COR-L47 (cell line): ENCODE results near the gene CPO.
"Not testable (repeated sequence)": the region's sequence is repeated elsewhere in the genome, so short reads cannot be mapped to it uniquely, and the experiment has no call there.

Experiments used
- DNase-seq: peaks from one replicate; lab custom pipeline; 2025; lab: John Stamatoyannopoulos, UW

Gene CPO, protein sequence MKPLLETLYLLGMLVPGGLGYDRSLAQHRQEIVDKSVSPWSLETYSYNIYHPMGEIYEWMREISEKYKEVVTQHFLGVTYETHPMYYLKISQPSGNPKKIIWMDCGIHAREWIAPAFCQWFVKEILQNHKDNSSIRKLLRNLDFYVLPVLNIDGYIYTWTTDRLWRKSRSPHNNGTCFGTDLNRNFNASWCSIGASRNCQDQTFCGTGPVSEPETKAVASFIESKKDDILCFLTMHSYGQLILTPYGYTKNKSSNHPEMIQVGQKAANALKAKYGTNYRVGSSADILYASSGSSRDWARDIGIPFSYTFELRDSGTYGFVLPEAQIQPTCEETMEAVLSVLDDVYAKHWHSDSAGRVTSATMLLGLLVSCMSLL

DNA sequence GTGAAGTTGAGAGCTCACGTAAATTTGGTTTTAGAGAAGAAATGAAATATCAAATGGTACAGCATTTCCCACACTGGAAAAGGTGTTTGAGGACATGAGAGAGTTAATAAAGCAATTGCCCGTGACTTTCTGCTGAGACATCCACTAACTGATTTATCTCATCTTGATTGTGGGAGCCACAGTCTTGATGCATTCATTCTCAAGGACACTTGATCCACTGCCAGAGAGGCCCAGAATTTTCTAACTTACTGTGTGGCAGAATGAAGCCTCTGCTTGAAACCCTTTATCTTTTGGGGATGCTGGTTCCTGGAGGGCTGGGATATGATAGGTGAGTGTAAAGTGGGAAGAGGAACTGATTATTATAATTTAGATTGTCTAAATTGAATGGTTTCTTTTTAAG lies at the start of gene CPO:
Gene CPO, plus strand, starts transcription at position 179 of the 400 bp plus-strand sequence. Its CDS starts 82 bp downstream, at position 261.
- DNase-seq, result no peak

DNA sequence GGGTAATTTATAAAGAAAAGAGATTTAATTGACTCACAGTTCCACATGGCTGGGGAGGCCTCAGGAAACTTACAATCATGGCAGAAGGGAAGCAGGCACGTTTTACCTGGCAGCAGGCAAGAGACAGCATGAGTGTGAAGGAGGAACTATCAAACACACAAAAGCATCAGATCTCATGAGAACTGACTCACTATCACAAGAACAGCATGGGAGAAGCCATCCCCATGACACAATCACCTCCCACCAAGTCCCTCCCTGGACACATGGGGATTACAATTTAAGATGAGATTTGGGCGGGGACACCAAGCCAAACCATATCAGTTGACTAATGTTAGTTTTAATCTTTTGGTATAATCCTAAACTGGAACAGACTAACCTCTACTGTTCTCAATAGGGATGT lies 49.1 kb upstream of the CPO start:
- no peak for DNase-seq

DNA sequence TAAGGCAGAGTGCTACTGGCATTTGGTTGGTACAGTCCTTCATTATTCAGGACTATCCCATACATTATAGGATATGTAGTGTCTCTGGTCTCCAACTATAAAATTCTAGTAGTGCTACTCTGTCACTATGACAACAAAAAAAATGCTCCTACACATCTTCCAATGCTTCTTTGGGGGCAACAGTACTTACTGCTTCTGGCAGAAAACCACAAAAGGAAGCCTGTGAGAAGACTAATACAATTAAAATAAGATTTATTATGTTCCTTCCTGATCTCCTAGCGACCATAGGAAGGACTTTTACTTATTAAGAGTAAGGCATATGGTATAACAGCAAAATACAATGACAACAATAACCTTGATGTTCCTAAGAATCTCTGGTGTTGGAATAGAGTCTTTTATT lies 48.4 kb upstream of the CPO start:
- no peak for DNase-seq

DNA sequence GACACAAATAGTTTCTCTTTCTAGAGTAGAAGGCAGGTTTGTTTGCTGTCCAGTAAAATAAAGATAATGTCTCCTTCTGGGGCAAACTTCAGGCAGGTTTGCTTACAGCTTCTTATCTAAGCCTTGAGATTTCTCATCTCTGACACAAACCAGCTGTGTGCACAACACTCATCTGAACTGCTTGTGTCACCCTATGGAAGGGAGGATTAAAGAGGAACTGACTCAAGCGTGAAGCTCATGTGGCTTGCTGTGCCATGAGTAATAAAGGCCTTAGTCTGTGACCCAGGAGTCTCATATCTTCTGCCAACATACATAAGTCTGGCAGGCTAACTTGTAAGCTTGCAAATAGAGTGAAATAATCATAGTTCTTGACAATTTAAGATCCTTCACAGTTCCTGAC lies 24.2 kb upstream of the CPO start:
- no peak for DNase-seq

DNA sequence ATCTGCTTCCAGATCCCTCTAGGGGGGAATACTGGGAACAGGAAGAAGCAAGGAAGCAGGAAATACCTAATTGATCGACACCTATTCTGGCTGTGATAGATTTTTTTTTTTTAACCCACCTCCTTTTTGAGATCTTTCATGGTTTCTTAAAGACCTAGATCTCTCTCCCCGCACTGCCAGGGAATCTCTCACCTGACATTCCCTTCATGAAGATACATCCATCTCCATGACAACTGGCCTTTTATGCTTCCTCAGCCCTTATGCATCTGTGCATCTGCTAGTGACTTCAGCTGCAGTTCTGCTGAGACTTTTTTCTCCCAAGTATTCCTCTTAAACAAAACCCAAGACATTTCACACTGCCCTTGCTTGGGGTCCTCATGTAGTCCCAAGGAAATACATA lies 21.1 kb upstream of the CPO start:
- no peak for DNase-seq

DNA sequence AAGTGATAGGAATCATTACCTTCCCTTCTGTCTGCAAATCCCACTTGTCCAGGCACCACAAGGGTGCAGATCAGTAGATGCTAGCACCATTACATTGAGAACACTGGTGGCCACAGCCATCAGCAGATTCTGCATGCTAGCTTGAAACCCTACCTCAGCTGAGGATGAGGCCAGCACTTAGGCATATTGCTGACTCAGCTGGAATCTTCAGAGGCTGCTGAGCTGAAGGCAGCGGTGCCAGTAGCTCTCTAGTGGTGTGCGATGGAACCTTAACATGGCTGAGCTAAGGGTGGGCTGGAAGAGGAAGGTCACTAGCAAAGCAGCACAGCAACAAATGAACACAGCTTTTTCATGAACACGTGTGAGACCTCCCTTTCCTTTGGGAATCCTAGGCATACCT lies 19.0 kb upstream of the CPO start:
- no peak for DNase-seq

DNA sequence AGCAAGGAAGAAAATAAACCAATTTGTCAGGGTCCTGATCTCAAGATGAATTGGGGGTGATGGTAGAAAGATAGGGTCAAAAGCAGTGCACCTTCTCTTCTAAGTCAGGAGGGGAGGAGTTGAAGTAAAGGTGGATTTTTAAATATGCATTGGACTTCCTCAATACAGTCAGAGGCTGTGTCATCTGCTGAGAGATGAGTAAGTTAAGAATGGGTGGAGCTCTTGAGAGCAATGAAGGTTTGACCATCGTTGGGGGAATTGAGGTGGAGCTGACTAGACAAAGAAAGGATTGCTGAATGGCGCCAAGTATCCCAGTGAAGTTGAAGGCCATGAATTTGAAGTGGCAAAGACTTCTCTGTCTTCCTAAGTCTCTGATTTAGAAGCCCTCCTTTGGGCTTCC lies 18.4 kb upstream of the CPO start:
- DNase-seq, result no peak

DNA sequence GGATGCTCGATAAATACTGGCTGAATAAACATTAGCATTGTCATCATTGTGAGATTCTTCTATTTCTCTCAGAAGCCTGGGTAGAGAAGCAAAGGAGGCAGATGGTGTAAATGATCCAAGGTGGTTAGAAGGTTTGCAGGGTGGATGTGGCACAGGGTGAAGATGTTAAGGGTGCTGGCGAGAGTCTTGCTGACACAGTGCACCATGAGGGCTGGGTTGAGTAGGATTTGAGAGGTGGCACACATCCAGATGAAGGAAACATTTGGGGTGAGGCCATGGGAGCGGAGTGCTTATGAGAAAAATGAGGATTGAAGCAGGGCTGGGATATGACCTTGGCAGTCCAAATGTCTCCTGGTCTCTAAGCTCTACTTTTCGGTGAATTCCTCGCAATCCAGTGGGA lies 17.8 kb upstream of the CPO start:
- DNase-seq, result no peak

DNA sequence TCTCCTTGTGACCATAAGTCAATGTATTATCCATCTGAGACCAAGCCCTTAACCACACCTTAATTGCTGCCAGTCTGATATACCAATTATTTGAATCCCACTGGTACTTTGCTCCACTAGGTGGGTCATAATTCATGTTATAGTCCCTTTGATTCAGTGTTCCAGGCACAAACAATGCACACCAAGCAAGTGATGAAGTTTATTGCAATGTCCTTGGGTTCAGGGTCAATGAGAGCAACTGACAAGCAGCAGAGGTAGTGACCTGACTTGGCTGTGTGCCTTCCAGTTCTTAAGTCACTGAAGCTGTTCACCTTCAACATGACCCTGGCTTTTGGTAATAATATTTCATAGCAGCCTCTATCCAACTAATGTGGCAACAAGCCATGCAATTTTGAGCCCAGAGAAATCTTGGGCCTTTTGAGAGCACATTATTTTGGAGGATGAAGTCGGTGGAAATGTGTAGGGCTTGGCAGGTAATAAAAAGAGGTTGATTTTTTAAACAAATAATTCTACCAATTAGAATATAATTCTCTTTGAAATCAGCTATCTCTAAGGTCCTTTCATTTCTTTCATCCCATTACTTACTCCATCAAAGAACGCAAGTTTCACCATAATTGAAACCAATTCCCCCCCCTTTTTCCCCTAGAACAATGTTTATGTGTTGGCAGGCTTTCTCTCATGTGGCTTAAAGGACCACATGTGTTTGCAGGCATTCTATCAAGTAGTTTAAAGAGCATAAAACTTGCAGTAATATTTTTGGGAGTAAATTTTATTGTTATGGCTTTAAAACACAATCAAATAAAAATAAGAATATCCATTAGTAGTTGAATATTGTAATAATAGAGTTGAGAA lies 3.1 kb upstream of the CPO start:
- DNase-seq, result no peak

DNA sequence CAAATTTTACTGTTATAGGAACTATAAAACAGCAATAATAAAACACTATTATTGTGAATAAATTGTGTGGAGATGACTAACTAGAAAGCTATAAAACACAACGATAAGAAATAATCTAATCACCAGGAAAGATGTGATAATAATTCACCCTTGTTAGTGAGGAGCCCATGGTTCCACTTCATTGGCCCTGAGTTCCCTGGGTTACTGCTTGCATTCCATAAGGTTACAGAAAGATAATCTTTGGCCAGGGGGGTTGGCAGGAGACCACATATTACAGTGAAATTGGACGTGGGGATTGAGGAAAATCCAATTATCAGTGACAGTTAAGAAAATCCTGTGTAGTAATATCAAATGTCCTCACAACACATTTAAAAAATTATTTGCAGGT lies 2.5 kb upstream of the CPO start:
- DNase-seq, result no peak

DNA sequence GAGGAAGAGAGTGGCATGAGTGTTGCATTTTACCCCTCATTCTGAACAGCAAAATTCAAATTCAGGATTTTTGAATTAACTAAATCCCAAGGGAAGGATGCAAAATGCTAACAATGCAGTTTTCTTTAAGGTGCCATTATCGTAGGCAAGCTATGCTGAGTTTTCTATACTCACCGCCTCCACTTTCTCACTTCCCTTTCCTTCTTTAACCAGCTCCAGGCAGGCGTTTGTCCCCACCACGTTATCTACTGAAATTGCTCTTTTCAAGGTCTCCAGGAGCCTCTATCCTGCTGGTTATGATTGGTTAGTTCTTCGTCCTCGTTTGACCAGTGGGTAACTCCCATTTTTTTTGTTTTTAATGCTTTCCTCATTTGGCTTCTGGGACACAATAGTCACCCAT lies 1.8 kb upstream of the CPO start:
- no peak for DNase-seq

DNA sequence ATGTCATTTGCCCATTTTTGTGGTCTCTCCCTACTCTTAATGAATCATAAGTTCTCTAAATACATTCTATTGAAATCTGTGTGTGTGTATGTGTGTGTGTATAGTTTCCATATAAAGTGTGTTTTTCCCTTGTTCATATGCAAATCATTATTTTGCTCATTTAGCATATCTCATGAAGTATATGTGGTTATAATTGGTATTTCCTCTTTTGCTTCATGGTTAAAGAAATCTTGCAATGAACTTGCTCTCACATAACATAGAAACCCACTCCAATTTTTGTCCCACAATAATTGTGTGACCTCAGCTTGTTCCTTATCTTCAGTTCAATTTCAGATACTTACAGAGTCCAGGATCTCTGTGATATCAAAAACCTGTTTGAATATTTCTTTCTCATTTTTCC lies 1.2 kb downstream of the CPO start:
- no peak for DNase-seq

DNA sequence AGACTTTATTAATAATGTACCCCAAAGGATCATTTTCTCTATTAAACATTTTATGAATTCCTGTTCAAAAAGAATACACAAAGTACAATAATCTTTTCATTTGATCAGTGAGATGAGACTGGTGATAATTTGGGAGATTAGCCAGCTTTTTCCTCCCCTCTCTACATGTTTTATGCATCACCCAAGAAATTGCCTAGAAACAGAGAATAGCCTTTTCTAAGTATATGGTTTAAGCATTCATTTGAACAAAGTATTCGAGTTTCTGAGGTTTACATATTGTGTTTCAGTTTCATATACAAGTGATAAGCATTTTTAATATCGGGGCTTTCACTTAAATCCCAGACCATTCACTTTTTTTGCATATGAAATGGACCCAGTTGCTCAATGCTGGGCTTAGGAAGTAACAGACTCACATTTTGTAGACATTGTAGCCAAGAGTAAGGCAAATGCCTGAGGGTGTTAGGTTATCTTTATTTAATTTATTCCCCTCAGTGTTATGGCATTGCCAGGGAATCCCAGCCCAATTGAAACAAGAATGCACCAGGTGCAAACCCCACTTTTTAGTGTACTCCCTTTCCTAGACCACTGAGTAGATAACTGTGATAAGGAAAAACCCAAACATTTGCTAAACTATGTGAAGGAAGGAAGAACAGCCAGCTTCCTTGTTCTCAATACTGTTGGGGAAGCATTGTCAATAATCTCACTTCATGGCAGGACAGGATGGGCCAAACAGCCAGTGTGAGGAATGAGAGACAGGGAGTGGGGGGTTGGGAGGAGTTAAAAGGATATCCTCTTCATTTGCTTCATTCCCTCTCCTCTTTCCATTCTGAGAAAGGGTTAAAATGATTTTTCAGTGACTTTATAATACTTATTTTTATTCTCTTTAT lies 3.5 kb downstream of the CPO start:
- DNase-seq, result no peak

DNA sequence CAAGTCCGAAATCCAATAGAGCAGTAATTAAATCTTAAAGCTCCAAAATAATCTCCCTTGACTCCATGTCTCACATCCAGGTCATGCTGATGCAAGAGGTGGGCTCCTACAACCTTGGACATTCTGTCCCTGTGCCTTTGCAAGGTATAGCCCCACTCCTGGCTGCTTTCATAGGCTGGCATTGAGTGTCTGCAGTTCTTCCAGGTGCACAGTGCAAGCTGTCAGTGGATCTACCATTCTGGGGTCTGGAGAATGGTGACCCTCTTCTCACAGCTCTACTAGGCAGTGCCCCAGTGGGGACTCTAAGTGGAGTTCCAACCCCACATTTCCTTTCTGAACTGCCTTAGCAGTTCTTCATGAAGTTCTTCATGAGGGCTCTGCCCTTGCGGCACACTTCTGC lies 14.1 kb downstream of the CPO start:
- DNase-seq, result not testable (repeated sequence)

DNA sequence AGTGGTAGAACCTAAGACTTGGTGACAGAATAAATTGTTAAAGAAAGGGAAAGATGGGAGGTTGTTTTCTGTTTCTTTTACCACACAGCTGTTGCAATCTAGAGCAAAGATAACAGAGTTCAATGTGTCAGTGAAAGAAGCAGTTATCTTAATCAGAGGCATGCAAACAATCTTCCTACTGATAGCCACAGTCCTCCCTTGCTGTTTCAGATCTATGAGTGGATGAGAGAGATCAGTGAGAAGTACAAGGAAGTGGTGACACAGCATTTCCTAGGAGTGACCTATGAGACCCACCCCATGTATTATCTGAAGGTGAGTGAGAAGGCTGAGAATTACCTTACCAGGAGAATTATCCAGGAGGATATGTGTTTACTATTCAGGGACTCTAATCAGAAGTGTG lies 15.9 kb downstream of the CPO start:
- DNase-seq, result no peak

DNA sequence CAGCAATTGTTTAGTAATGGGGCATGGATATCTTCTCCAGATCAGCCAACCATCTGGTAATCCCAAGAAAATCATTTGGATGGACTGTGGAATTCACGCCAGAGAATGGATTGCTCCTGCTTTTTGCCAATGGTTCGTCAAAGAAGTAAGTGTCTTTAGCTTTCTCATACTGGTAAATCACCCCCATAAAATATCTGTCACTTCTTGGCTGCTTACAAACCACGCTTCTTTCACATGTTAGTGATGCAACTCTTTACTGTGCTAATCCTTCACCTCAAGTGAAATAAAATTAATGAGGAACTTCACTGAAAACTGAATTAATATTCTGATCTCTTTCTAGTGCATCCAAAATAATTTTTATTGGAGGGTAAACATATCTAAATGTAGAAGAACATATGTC lies 18.9 kb downstream of the CPO start:
- DNase-seq, result no peak

DNA sequence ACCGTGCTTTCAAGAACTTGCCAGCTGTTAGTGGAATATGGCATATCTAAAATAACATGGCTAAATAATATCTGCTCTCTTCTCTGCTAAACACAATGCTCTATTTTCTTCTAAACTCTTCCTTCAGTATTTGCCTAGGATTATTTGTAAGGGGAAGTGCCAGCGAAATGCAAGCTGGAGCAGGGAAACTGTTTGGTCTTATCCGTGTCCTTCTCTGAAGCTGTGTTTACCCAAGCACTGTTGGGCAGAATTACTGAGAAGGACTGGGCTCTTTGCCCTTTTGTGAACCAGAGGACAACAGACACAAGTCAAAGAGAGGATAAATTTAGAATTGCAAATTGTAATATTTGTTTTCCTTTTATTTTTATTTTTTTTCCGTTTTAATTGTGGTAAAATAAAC lies 23.6 kb downstream of the CPO start:
- no peak for DNase-seq

DNA sequence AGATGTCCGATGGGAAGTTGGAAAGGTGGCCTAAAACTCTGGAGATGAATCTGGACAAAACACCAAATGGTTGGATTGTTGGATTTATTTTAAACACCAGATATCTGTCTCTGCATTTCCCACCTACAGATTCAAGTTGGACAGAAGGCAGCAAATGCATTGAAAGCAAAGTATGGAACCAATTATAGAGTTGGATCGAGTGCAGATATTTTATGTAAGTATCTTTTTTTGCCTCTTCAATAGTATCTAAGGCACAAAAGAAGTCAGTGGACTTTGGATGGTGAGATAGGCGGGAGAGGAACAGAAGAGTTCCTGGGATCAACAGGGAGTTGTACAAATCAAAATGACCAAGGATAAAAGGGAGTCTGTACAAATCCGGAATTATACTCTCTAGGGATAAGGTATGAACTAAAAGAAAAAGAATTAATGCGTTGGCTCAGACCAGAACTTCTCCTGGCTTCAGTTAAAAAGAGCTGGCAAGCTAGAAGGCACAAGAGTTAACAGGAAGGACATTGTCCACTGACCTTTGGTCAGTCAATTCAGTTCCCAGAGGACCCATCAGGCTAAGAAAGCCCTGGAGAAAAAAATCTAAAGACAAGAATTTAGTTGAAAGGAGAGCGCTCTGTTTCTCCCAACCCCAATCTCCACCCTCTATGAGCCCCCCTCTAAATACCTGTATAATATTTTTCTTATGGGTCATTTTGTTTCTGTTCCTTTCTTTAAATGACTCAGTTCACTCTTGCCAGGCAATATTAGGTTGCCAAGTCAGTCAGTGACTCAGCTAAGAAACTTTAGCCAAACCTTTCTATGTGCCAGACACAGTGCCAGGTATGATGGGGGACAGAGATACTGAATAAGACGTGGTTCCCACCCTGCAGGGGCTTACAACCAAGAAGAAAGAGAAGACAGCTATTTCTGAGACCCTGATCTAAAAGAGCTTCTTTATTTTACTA lies 29.1 kb downstream of the CPO start:
- DNase-seq, result no peak

DNA sequence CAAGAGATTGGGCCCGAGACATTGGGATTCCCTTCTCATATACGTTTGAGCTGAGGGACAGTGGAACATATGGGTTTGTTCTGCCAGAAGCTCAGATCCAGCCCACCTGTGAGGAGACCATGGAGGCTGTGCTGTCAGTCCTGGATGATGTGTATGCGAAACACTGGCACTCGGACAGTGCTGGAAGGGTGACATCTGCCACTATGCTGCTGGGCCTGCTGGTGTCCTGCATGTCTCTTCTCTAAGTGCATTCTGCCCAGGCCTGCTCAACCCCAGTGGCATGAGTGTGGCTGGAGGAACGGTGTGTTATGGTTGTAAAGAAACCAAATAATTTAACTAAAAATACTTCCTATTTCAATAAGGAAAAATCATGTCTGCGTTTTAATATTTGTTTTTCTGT lies 29.9 kb downstream of the CPO start:
- DNase-seq, result no peak

DNA sequence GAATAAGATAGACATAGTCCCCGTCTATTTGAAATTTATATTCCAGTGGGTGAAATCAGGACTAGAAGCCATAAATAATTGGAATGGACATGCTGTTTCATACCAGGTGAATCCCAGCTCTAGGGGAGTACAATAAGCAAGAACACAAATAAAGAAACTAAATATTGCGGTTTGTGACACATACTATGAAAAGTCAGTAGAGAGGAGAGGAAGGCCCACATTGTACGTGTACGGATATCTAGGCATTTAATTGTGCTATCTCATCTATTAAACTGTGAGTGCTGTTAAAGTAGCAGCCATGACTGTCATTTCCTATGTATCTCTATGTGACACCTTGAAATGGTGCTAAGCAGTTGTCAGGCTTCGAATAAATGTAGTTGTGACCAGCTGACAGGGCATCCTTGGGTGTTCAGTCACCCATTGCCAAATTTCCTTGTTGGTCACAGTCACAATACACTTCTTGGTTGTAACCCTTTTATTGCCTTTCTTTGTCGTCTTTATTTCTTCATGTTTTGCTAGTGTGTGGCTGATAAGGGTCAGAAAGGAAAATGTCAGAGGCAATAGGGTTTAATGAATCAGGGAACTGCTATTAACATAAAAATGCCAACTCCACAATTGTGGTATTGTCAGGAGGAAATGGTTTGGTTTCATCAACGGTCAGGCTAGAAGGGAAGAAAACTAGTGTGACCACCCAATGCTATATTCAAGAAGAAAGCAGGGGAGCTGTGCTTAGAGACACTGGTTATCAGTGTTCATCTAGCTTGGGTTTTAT lies 31.5 kb downstream of the CPO start:
- DNase-seq, result no peak

DNA sequence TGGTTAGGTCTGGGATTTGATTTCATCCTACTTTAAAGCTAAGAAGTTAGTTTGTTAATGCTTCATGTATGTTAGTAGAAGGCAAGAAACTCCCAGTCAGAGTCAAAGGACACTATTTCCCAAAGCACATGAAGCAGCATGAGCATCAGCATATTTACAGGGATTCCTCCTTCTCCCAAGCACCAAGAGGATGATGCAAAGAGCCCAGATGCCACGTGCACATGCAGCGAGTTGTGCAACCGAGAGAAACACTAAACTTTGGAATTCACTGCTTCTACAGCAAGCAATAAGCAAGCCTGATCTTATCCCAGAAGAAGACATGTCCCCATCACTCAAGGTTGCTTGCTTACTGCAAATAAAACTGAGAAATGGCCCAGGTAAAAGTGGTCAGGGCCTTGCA lies 32.5 kb downstream of the CPO start:
- no peak for DNase-seq
